ENCODE measurements around the gene APIP.

APIP gene

DNA sequence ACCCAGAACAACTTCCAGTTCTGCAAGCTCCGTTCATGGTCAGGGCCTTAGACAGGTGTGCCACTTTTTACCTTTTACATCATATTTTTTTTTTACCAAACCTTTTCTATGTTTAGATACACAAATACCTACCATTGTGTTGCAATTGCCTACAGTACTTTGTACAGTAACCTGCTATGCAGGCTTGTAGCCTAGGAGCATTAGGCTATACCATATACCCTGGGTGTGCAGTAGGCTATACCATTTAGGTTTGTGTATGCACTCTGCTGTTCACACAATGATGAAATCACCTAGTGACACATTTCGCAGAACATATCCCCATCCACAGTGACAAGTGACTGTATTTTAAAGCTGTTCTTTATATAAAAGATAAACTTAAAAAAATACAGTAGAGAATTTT is 29.6 kb downstream of the APIP start:
- no peak for DNase-seq

DNA sequence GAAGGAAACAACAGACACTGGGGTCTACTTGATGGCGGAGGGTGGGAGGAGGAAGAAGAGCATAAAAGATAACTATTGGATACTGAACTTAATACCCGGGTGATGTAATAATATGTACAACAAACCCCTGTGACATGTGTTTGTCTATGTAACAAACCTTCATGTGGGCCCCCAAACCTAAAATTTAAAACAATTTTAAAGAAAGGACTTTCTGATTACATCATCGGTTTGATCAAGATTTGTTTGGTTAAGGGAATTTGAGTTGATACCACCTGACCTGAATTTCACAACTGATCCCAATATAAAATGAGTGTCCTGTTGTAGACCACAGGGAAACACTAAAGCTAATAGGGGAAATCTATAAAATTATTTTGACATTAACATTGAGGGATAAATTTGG is 34.3 kb downstream of the APIP start:
- DNase-seq, result no peak

DNA sequence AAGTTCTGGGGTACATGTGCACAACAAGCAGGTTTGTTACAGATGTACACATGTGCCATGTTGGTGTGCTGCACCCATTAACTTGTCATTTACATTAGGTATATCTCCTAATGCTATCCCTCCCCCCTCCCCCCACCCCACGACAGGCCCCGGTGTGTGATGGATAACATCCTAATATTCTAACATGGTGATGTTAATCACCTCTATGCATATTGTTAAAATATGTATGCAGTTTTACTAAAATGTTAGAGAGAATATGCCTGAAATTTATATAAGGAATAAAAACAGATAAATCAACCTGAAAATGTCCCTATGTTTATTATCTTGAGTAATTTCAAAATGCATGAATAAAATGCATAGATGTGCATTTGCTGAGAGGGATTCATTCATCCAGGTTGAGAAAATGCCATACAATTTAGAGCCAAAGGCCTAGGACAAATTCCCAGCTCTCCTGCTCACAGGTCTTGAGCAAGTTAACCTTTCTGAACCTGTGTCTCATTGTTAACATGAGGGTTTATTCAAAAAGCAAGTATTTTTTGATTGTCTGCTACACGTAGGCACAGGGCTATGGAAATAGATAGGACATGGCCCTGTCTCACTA is 38.7 kb downstream of the APIP start:
- no peak for DNase-seq

DNA sequence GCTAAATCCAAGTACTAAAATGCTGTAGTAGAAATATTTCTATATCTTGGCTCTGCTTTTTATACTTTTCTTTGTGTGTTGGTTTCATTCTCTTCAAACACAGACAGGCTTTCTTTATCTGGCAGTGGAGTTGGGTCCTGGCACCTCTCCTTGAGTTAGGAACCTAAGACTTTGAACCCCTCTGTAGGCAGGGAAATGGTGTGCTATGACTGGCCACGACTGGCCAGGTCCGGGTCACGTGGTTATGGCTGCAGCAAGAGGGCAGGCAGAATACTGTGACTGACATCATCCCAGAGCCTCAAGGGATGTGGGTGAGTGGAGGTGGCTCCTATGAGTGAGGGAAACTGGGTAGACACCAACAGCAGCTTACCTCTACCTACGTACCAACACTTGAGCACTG is 42.0 kb downstream of the APIP start:
- no peak for DNase-seq

DNA sequence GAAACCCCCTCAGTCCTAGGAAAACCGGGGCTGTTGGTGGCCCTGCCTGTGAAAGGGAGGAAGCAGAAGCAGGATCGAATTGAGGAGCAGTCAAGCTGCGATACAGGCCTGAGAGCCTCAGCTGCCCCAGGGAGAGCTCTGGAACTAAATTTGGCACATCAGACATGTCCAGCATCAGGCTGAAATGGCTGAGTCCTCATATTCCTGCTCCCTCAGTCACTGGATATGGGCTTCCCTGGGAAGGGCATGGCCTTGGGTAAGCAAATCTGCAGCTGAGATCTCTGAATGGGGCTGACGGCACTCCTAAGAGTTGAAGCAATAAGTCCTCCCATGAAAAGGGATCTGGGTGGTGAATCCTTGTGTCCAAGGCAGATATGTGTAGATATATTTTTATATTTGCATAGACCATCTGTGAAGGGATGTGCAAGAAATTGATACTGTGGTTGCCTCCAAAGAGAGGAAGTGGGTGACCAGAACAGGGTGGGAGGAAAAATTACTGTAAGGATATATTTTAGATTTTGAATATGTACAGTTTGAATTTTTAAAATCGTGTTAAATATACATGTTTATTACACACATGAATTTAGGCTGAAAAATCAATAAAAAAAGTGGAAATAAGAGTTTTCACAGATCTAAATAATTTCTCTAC is 45.5 kb downstream of the APIP start:
- DNase-seq, result no peak

DNA sequence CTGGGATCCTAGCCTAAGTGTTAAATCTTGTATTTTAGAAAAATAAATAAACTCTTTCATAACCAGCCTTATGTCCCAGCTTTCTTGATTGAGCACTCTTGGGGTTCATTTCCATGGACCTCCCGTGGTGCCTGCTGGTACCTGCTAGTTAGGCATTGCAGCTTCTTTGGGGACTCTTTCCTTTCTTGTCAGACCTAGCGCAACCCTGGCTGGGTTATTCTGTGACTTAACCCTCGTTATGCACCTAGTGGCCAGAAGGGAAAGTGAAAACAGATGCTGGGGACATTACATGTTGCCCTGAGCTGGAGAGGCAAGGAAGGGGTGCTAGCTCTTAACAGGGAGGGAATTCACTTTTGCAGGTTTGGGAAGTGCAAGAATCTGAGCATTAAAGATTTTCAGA is 46.8 kb downstream of the APIP start:
- DNase-seq, result no peak

DNA sequence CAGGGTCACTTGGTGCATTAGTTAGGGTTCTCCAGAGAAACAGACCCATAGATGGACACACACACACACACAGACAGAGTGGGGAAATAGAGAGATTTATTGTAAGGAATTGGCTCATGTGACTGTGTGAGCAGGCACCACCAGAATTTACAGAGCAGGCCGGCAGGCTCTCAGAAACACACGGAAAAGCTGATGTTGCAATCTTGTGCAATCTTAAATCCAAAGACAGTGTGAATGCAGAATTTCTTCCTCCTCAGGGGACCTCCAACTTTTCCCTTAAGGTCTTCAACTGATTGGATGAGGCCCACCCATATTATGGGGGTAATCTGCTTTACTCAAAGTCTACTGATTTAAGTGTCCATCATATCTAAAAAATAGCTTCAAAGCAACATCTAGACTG is 49.8 kb downstream of the APIP start:
- DNase-seq, result no peak

DNA sequence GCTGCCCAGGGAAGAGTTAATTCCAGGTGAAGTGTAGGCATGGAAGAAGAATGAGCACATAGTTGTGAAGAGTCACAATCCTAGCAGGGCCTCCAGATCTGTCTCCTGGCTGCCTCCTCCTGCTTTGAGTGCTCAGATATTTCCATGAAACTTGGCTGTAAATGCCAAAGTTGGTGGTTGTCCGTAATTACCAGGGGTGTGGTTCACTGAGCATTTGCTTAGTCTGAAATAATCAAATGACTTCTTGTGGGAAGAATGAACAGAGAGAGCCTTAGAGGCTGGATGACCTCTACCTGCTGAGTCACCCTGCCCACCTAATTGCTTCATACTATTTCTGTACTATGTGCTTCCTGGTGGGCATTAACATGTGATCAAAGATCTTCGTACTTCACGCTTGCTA is 50.9 kb downstream of the APIP start:
- DNase-seq, result no peak

DNA sequence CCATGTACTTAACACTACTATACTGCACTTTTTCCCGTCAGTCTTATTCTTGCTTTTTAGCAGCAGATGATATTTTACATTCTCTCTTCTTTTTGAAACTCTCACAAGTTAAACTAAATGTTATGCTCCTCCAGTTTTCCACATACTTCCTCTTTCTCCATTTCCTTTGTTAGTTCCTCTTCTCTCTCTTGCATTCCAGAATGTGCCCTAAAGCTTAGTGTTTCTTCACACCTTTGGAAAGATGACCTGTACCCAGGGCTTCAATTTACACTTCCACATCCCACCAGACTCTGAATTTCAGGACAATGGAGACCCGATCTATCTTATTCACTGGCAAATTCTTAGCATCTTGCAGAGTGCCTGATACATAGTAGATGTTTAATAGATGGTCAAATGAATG is 51.8 kb downstream of the APIP start:
- no peak for DNase-seq

DNA sequence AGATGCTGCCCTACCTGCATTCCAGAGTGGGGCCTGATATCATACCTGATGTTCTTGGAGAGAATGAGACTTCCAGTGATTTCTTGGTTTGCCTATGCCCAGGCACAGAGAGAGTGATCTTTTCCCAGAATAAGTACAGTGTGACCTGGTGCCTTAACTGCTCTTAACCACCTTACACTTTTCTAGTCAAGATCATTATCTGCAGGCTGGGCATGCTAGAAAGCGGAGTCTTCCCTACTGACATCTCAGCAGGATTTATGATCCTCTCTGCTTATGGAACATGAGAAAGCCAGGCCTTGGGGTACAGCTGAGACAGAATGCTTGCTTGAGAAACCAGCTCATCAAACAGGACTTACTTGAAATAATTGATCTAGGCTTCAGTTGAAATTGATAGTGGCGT is 53.1 kb downstream of the APIP start:
- DNase-seq, result no peak

DNA sequence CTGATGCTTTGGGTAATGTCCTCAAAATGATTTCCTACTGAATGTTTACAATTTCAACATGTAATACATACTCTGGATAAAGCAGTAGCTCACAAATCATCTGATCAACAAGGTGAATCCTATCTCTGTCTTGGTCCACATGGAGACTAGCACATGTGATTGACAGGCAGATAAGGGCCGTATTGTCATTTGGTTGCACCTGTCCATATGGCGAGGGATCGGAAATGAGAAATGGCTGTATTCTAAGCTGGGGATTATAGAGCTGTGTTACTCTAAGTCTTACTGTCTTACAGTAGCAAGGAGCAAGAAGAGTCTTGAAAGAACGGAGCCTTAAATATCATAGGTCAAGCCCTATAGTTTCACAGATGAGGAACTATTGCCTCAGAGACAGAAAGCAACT is 55.7 kb downstream of the APIP start:
- no peak for DNase-seq

DNA sequence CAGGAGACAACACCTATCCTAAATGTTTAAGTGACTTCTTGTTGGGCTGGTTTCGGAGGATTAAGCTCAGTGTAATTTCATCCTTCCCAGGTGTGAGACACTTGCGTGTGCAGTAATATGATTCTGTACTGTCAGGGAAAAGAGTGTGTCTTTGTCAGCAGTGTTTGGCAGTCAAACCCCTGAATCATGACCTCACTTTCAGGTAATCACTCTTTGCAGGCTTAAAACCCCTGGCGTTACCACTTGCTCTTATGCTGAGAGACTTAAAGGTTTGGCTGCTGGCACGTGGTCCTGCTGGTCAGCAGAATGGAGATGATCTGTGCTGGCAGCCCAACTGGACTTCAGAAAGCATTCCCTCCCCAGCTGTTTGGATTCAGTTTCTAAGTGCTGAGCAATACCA is 56.1 kb downstream of the APIP start:
- DNase-seq, result no peak

DNA sequence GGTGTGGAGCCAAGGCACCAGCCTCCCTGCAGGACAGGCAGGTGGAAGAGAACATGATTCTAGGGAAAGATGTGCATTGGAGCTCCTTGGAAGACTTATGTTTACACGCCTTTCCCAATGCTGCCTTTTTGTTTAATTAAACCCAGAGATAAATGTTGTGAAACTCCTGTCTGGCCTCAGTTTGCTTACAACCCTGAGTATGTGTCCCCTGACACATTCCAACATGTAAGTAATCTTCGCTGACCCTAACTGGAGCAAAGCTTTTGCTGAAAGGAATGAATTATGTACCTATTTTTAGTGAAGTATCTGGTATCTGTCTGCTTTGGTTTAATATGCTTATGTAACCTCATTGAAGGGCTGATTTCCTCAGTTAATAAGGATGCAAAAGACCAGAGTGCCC is 56.7 kb downstream of the APIP start:
- no peak for DNase-seq

DNA sequence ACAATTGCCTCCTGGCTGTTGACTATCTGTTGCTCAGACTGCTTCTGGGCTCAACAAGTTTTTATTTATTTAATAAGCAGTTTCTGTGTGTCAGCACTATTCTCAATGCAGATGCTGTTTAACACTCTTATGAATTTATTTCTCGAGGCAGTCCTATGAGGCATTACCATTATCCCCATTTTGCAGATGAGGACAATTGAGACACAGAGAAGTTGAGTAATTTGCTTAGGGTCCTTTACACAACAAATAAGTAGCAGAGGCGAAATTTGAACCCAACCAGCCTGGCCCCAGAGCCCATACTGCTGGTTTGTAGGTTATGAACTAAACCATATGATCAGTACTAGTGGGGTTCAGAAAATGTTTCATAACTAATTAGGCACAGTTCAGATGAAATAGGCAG is 58.7 kb downstream of the APIP start:
- DNase-seq, result no peak

DNA sequence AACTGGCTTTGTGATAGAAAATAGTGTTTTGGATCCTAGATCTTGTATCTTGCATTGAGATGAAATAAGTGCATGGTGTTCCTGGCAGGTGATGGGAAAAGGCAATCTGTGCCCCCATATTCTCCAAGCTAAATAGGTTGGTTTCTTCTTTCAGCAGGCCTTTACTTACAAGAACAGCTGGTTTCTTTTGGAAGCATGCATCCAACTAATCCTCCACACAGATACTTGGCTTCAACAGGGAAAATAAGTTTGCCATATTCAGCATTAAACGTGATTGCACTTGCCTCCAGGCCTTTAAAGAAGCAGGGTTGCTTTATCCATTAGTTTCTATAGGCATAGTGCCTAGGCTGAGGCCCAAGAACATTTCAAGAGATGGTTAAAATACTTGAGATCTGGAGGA is 59.9 kb downstream of the APIP start:
- DNase-seq, result no peak

DNA sequence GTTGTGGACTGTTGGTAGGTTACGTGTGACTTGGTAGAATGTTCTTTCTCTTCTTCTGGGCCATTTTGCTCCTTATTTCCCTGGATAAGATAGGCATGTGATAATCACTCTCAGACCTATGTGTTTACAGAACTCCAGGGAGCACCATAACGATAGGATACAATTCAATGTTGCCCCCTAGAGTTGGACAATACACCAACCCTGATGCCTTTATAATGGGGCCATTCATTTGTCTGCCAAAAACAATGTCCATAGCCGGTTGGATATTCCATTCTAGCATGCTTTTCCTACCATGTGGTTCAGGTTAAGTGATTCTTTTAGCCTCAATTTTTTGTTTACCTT is 60.5 kb downstream of the APIP start:
- DNase-seq, result no peak

DNA sequence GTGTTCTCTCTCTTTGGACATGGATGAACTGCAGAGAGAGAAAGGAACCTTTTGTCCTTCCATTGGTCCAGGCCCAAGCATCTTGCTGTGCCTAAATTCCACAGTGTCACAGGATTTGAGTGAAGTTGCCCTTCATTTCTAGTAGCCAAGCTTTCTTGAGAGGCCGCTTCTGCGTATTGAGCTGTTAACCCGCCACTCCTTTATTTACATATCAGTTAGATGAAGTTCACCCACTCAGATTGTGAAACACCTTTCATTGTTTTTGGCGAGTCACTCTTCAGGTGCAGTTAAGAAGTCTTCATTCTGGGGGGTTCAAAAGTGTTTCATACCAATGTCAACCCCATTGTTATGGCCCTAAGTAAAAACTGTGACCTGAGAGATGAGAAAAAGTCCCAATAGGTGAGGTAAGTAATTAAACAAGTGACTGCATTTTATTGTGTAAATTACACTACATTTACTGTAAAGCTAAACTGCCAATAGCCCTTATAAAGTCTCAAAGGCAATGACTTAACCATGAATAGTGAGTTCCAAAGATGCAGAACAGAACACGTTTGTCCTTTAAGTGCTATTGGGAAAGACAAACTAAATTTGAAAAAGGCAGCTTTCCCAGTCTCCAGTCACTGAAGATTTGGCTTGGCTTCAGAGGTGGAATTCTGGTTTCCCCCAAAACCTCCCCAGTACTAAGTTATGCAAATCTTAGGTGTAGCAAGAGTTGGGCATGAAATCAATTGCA is 61.0 kb downstream of the APIP start:
- DNase-seq, result no peak

DNA sequence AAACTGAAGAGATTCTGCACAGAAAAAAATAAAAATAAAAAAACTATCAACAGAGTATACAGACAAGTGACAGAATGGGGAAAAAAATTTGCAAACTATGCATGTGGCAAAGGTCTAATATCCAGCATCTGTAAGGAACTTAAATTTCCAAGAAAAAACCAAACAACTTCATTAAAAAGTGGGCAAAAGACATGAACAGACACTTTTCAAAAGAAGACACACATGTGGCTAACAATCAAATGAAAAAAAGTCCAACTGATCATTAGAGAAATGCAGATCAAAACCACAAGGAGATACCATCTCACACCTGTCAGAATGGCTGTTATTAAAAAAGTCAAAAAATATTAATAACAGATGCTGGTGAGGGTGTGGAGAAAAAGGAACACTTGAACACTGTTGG is 64.3 kb downstream of the APIP start:
- DNase-seq, result no peak

DNA sequence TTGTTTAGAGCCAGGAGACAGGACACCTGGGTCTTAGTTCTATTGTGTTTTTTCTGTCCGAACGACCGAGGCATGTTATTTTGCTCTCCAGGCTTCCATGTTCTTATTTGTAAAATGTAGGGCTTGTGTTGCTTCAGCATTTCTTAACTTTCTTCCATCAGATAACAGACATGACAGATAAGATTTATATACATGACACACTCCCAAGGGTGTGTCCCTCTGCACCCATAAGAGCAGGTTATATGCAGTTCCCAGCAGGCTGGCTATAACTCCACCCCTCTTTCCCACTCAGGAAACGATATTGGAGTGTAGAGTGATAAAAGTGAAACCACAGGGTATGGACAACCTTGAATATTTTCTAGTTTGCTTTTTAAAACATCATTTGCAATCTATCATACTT is 65.8 kb downstream of the APIP start:
- no peak for DNase-seq

DNA sequence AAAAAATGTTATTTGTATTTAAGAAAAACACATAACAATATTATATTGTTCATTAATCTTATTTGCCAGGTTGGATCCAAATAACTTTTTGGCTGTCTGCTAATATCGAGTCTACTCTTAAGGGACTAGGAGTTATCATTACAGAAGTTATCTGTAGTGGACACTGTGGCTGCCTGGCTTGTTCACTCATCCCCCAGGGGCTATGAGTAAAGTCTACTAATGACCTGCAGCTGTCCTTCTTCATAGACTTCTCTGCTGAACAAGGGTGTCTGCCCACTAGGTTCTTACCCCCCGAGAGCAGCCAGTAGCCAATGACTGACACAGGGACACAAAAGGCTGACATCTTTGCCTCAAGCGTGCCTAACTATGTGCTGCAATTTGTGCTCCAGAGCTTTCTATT is 69.7 kb downstream of the APIP start:
- DNase-seq, result no peak

DNA sequence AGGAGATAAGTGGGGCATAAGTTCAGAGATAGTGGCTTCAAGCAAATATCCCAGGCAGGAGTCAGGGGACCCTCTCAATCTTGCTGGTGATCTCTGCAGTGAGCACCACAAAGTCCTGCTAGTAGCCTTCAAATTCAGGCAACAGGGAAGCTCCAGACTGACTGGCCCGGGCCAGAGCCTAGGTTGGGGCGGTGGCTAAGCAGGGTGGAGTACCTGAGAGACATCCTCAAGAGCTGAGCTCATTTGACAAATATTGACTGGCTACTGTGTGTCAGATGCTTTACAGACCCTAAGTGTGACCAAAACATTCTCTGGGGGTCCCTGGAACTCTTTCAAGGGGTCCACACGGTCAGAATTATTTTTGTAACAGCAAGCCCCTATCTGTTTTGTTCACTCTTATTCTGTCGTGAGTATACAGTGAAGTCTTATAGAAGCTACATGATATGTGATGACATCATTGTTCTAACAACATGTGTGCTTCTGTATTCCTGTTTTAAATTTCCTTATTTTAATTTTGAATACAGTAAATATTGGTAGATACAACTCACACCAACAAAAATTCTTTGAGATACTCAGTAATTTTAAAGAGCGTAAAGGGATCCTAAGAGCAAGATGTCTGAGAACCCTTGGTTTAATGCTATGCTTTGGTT is 71.6 kb downstream of the APIP start:
- DNase-seq, result no peak

DNA sequence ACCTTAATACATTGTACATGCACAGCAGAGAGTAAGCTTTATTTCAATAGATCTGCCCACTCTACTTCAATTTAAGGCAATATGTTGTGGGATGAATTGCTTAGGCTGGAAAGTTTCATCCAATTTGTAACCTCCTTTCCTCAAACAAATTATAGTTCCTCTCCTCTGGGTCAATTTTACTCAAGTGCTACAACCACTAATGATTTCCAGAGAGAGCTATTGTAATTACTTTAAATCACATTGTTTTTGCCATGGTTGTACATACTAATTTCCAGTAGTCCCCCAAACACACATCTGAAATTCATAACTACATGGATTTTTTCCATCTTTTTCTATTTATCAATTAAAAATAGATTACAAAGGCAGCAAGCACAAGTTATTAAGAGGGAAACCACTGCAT is 72.9 kb downstream of the APIP start:
- no peak for DNase-seq

DNA sequence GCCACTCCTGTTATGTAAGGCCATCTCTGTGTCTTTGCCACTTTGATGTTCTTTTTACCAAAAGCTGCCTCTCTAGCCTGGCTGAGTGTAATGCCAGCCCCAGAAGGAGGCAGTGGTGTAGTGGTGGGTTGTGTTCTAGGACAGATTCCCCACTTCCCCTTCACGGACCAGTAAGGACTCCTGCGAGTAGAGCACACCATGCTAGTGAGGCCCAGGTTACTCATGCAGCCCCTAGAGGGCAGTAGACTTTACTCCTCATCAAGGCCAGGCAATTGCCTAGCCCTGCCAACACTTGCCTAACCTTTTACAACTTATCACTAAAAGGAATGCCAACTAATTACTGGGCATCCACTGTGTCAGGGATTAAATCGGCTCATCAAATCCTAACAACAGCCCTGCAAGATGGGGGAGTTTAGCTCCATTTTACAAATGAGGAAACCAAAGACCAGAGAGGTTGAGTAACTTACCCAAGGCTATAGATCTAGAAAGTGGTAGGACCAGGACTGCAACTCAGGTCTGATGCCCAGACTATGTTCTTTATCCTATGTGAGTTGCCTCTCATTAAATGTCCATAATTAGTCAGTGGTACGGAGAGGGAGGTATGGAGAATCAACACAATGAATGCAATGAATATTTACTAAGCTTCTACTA is 75.3 kb downstream of the APIP start:
- peak; percentile 36 to 37 for DNase-seq

DNA sequence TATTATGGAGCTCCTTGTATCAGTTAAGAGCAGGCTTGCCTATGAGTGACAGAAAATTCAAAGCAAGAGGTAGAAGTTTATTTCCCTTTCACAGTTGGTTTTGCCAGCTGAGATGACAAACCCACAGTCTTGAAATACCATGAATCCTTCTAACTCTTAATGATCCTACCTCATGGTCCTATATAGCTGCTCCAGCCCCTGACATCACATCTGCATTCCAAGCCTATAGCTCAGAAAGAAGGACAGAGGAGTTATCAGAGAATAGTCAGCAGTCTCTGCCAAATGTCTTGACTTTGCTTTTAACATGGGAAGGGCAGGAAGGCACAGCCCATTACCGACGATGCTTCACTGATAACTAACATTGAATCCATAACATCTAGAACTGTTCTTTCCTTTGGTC is 76.2 kb downstream of the APIP start:
- DNase-seq, result no peak
